ENCODE measurements around the gene PARP11. TPM values are rescaled to one million over a fixed set of nuclear protein-coding genes. Genes with fewer than 3 reads are reported as not detected.

PARP11 gene
- total and polyA plus RNA-seq, 8 donors: 1.4 to 8.2 (median 3.7) TPM

GRCh38 chr12:3838076-3838475 is 35.1 kb downstream of the PARP11 start:
- ATAC-seq (no peak), DNase-seq (no peak), FAIRE-seq (no peak)
- TF ChIP-seq CTCF (IDR thresholded peaks at IDR 0.05): no peak
- Histone ChIP-seq H3K36me3 (no peaks in the 10 kb centered on the region), H3K27me3 (no peaks in the 10 kb centered on the region), H3K4me1 (peaks cover 0 to 2% (median 1%) of the 10 kb centered on the region in 3 donors), H3K9me3 (no peaks in the 10 kb centered on the region), H3K4me3 (no peak overlapping the region), H3K27ac (no peak overlapping the region)
- intact Hi-C loops (cut with DNase I): no loop called here
- WGBS, 2 donors: 83 to 86% methylated on average over 1 of the region's 1 CpG

DNA sequence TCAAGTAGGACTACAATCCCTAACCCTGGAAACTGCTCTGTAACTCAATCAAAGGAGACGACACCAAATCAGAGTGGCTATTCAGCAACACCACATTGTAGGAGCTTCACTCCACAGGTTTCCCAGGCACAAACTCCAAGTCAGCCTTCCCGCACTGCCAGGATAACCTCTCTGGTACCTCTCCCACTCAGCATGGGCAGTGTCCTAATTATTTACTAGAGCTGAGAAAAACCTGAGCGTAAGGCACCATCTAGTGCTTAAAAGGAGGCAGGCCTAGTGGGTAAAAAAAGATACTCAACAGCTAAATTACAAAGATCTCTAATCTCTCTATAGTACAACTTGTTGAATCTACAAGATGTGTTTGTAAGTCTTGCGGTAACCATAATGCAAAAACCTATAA is 36.1 kb downstream of the PARP11 start:
- FAIRE-seq (no peak), ATAC-seq (no peak), DNase-seq (no peak)
- Histone ChIP-seq H3K36me3 (no peaks in the 10 kb centered on the region), H3K9me3 (no peaks in the 10 kb centered on the region), H3K4me1 (peaks cover 0 to 9% (median 8%) of the 10 kb centered on the region in 3 donors), H3K27me3 (no peaks in the 10 kb centered on the region), H3K4me3 (no peak overlapping the region), H3K27ac (no peak overlapping the region)
- intact Hi-C loops (cut with DNase I): no loop called here
- 97% methylated on average over 4 of the region's 4 CpGs for whole genome bisulfite sequencing, 2 donors
- no peak for TF ChIP-seq CTCF (IDR thresholded peaks at IDR 0.05)

- H3K9me3 ChIP-seq: no peaks in the 10 kb centered on the region
- 91 to 95% methylated on average over 3 of the region's 3 CpGs for WGBS, 2 donors
- H3K27ac ChIP-seq: no peak overlapping the region
- peaks cover 0 to 9% (median 8%) of the 10 kb centered on the region in 3 donors for H3K4me1 ChIP-seq
- H3K4me3 ChIP-seq: no peak overlapping the region
- intact Hi-C loops (cut with DNase I): no loop called here
- H3K36me3 ChIP-seq: no peaks in the 10 kb centered on the region
- FAIRE-seq (no peak), DNase-seq (no peak), ATAC-seq (no peak)
- no peak for TF ChIP-seq CTCF (IDR thresholded peaks at IDR 0.05)
- H3K27me3 ChIP-seq: no peaks in the 10 kb centered on the region
Measured at GRCh38 chr12:3836641-3837040, 36.6 kb downstream of the PARP11 start.

DNA sequence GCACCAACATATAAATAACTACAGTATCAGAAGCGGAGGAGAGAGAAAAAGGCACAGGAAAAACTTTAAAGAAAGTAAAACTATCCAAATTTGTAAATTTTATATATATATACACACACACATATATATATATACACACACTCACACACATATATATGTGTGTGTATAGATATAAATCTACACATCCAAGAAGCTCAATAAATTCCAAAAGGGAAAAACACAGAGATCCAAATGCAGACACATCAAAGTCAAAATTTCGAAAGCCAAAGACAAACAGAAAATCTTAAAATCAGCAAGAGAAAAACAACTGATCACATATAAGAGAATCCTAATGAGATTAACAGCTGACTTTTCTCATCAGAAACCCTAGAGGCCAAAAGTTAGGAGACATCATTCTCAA is 37.3 kb downstream of the PARP11 start:
- no peaks in the 10 kb centered on the region for H3K9me3 ChIP-seq
- intact Hi-C loops (cut with DNase I): no loop called here
- DNase-seq: no peak
- no peaks in the 10 kb centered on the region for H3K36me3 ChIP-seq
- no peak overlapping the region for H3K27ac ChIP-seq
- peaks cover 0 to 9% (median 8%) of the 10 kb centered on the region in 3 donors for H3K4me1 ChIP-seq
- WGBS, 2 donors: 94 to 96% methylated on average over 2 of the region's 2 CpGs
- no peak for TF ChIP-seq CTCF (IDR thresholded peaks at IDR 0.05)
- H3K27me3 ChIP-seq: no peaks in the 10 kb centered on the region
- no peak for FAIRE-seq
- ATAC-seq: no peak
- no peak overlapping the region for H3K4me3 ChIP-seq

DNA sequence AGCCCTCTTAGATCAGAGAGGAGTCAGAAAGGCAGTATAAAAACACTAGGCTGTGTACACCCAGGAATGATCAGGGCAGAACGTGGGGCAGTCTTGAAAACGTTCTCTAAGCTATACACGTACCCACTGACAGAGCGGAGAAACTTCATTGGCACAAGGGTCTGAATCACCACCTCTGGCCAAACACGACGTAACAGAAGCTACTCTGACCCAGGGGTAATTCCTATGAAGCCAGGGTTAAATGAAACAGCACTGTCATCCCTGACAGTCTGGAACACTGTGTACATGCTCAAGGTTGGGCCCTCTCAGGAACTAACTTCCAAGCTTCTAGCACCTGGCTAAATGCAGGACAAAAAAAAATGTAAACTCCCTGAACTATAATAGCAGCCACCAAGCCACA is 38.4 kb downstream of the PARP11 start:
- Histone ChIP-seq H3K27me3 (no peaks in the 10 kb centered on the region), H3K36me3 (no peaks in the 10 kb centered on the region), H3K9me3 (no peaks in the 10 kb centered on the region), H3K4me3 (no peak overlapping the region), H3K4me1 (peaks cover 0 to 9% (median 8%) of the 10 kb centered on the region in 3 donors), H3K27ac (no peak overlapping the region)
- no peak for TF ChIP-seq CTCF (IDR thresholded peaks at IDR 0.05)
- WGBS, 2 donors: 90 to 96% methylated on average over 6 of the region's 6 CpGs
- DNase-seq: no peak
- ATAC-seq: peak in 1 of 4 donors; percentile 28
- FAIRE-seq: no peak
- intact Hi-C loops (cut with DNase I): no loop called here

Data from pancreas (tissue), 10 donors.